B cell (primary cell): ENCODE data around the gene ZNF385A. TPM values are rescaled to one million over a fixed set of nuclear protein-coding genes. Genes with fewer than 3 reads are reported as not detected.

Experiments
- ATAC-seq: fragments of 200-7000 bp; cut with Tn5 transposase; one replicate; pipeline ENCODE4 v1.10.0; 2021; ENCODE audit warnings: low read depth, mild to moderate bottlenecking, moderate number of reproducible peaks, moderate library complexity
- CTCF ChIA-PET: fragments of 350-600 bp; sonication (Branson Sonifier 250); formaldehyde crosslinking; loops from one replicate; lab custom pipeline; 2021; ENCODE audit warnings: antibody characterized with exemption, inconsistent platforms; lab: Charles Lee
- POLR2A ChIA-PET: fragments of 350-600 bp; sonication (Branson Sonifier 250); formaldehyde crosslinking; loops from one replicate; lab custom pipeline; 2021; ENCODE audit warnings: antibody characterized with exemption; lab: Charles Lee
- DNase-seq: peaks from one replicate; pipeline ENCODE4 v3.0.0; 2013
- H2AFZ ChIP-seq: 2 replicates; pipeline ENCODE4 v1.6.1; 2012; ENCODE audit warnings: mild to moderate bottlenecking, low read depth, low read length; ENCODE audit not compliant: insufficient read depth, poor library complexity, severe bottlenecking
- H3K27ac ChIP-seq, 2 donors: 1 replicate in 1 of 2; 2 replicates in 1 of 2; pipeline ENCODE4 v1.5.1; 2012 to 2013; ENCODE audit warnings: low read length in 2 of 2, mild to moderate bottlenecking in 2 of 2, moderate library complexity in 1 of 2
- H3K27me3 ChIP-seq, 4 experiments: fragments of 200-600 bp in 1 of 4; sonication (generic) in 1 of 4; replicated peaks in 1 of 4; 1 replicate in 2 of 4; 2 replicates in 2 of 4; pipeline versions ENCODE4 v1.6.1 to v1.7.0; 2013 to 2016; ENCODE audit warnings: low read length in 3 of 4, mild to moderate bottlenecking in 2 of 4, mixed read lengths in 1 of 4, moderate library complexity in 1 of 4; ENCODE audit not compliant: insufficient read depth in 4 of 4, control insufficient read depth in 3 of 4; ENCODE audit errors: control extremely low read depth in 1 of 4
- H3K36me3 ChIP-seq, 2 experiments: replicated peaks in 1 of 2; 1 replicate in 1 of 2; 2 replicates in 1 of 2; pipeline versions ENCODE4 v1.6.1 to v1.7.1; 2013; ENCODE audit warnings: low read length in 1 of 2; ENCODE audit not compliant: insufficient read depth in 2 of 2, control insufficient read depth in 1 of 2; ENCODE audit errors: control extremely low read depth in 1 of 2, extremely low read depth in 1 of 2
- H3K4me1 ChIP-seq, 2 donors: fragments of 200-600 bp in 1 of 2; sonication (generic) in 1 of 2; 1 replicate in 1 of 2; 2 replicates in 1 of 2; pipeline versions ENCODE4 v1.5.1 to v1.6.1; 2013 to 2017; ENCODE audit warnings: low read length in 2 of 2; ENCODE audit not compliant: control insufficient read depth in 2 of 2, insufficient read depth in 2 of 2
- H3K4me2 ChIP-seq: replicated peaks from 2 replicates; pipeline ENCODE3; 2012; ENCODE audit warnings: mild to moderate bottlenecking, low read depth, low read length; ENCODE audit not compliant: poor library complexity, severe bottlenecking
- H3K4me3 ChIP-seq, 5 experiments: fragments of 200-600 bp in 1 of 5; sonication (generic) in 1 of 5; 1 replicate in 3 of 5; 2 replicates in 2 of 5; pipeline versions ENCODE4 v1.5.1 to v1.7.0; 2011 to 2016; ENCODE audit warnings: low read length in 4 of 5, mild to moderate bottlenecking in 4 of 5, low read depth in 2 of 5, control low read depth in 1 of 5, moderate library complexity in 1 of 5; ENCODE audit not compliant: insufficient read depth in 1 of 5; ENCODE audit errors: control extremely low read depth in 1 of 5, extremely low read depth in 1 of 5
- H3K79me2 ChIP-seq: fragments of 200-600 bp; sonication (generic); one replicate; pipeline ENCODE4 v1.6.0; 2016; ENCODE audit warnings: low read length; ENCODE audit not compliant: control insufficient read depth, insufficient read depth
- H3K9ac ChIP-seq: fragments of 200-600 bp; sonication (generic); 2 replicates; pipeline ENCODE4 v1.6.1; 2017; ENCODE audit warnings: mild to moderate bottlenecking, low read length, moderate library complexity
- H3K9me3 ChIP-seq, 3 donors: one replicate each; pipeline versions ENCODE4 v1.6.1 to v1.7.1; 2013; ENCODE audit warnings: low read length in 2 of 3; ENCODE audit not compliant: control insufficient read depth in 2 of 3, insufficient read depth in 1 of 3; ENCODE audit errors: control extremely low read depth in 1 of 3
- H4K20me1 ChIP-seq: 2 replicates; pipeline ENCODE4 v1.6.0; 2012; ENCODE audit warnings: mild to moderate bottlenecking, low read length; ENCODE audit not compliant: insufficient read depth, control insufficient read depth, poor library complexity, severe bottlenecking
- H3K27ac Mint-ChIP-seq: one replicate; pipeline ENCODE4 v1.8.0; 2021; ENCODE audit warnings: mixed read lengths
- H3K27me3 Mint-ChIP-seq: one replicate; pipeline ENCODE4 v1.8.0; 2021; ENCODE audit warnings: mixed read lengths
- H3K4me1 Mint-ChIP-seq: one replicate; pipeline ENCODE4 v1.8.0; 2021; ENCODE audit warnings: mixed read lengths
- H3K4me3 Mint-ChIP-seq: one replicate; pipeline ENCODE4 v1.8.0; 2021; ENCODE audit warnings: mixed read lengths
- H3K9me3 Mint-ChIP-seq: one replicate; pipeline ENCODE4 v1.8.0; 2022; ENCODE audit warnings: mixed read lengths; ENCODE audit not compliant: insufficient read depth
- CTCF ChIP-seq: fragments of 200-600 bp; IDR thresholded peaks from one replicate; pipeline ENCODE4 v1.8.0; 2022; ENCODE audit warnings: antibody characterized with exemption, mild to moderate bottlenecking
- EZH2 ChIP-seq: IDR thresholded peaks from 2 replicates; pipeline ENCODE4 v1.6.1; 2012; ENCODE audit warnings: borderline replicate concordance, low read depth, mild to moderate bottlenecking, moderate library complexity, low read length; ENCODE audit not compliant: insufficient read depth, poor library complexity, severe bottlenecking
- WGBS: methylation state at CpG from one replicate; pipeline ENCODE4 v1.1.5; 2013; ENCODE audit warnings: missing lambda C conversion rate; ENCODE audit not compliant: insufficient coverage; 5-methylcytosine and 5-hydroxymethylcytosine counted together
- intact Hi-C: fragments of 100-400 bp; cut with micrococcal nuclease; formaldehyde crosslinking; loops from one replicate; pipeline ENCODE4 v1.10.0; 2022
- polyA plus RNA-seq: library from polyadenylated mRNA; depleted of rRNA; stranded (reverse); fragments of >200 nt; gene quantifications from 2 replicates; pipeline ENCODE4 v1.2.3, GENCODE V29; 2012
- total RNA-seq, 2 donors: library from RNA; stranded (reverse); fragments of 120-200 nt in 1 of 2; gene quantifications; 1 replicate in 1 of 2; 2 replicates in 1 of 2; pipeline versions ENCODE4 v1.2.3 to v1.2.4, GENCODE V29; 2013 to 2022

Gene ZNF385A
- total and polyA plus RNA-seq, 2 donors (not counting 1 experiment from before 2014, with no cell fraction given) = 4.9 to 5.1 TPM

GRCh38 chr12:54331461-54331860 lies 53.1 kb downstream of the ZNF385A start:
- Mint-ChIP-seq H3K4me1 (peaks cover 34% of the 10 kb centered on the region), H3K27me3 (no peaks in the 10 kb centered on the region), H3K9me3 (no peaks in the 10 kb centered on the region), H3K4me3 (no peak overlapping the region), H3K27ac (no peak overlapping the region)
- H3K4me3 ChIP-seq = no peak overlapping the region
- no peak for TF ChIP-seq CTCF
- no peak for TF ChIP-seq EZH2
- intact Hi-C loops = no loop called here
- ATAC-seq (no peak), DNase-seq (no peak)
- no peak overlapping the region for H2AFZ ChIP-seq
- 100% methylated on average over 3 of the region's 5 CpGs for WGBS
- peaks cover 13% of the 10 kb centered on the region for H4K20me1 ChIP-seq
- ChIA-PET CTCF (no interaction called here), POLR2A (no interaction called here)
- H3K36me3 ChIP-seq = peaks cover 0 to 22% of the 10 kb centered on the region in 2 experiments
- no peak overlapping the region for H3K27ac ChIP-seq
- no peaks in the 10 kb centered on the region for H3K27me3 ChIP-seq
- H3K4me1 ChIP-seq = peaks cover 4 to 5% of the 10 kb centered on the region in 2 donors
- no peak overlapping the region for H3K9ac ChIP-seq
- peaks cover 89% of the 10 kb centered on the region for H3K79me2 ChIP-seq
- no peak overlapping the region for H3K4me2 ChIP-seq
- H3K9me3 ChIP-seq = no peaks in the 10 kb centered on the region

GRCh38 chr12:54330442-54330841 lies 54.1 kb downstream of the ZNF385A start:
- ChIA-PET POLR2A (no interaction called here), CTCF (interaction anchor here (0.9 to 1.6 kb wide), 3 partner anchors 9 to 79 kb away, joined by 3 to 4 read pairs (median 3); no protein-coding TSS in a partner anchor)
- intact Hi-C loops = no loop called here
- Histone ChIP-seq H3K4me1 (peaks cover 8% of the 10 kb centered on the region in 2 donors), H2AFZ (no peak overlapping the region), H3K4me3 (no peak overlapping the region), H3K27me3 (no peaks in the 10 kb centered on the region), H3K79me2 (peaks cover 86% of the 10 kb centered on the region), H3K27ac (no peak overlapping the region), H3K36me3 (peaks cover 0 to 22% of the 10 kb centered on the region in 2 experiments), H3K4me2 (peak overlapping the region; percentile 6), H3K9me3 (no peaks in the 10 kb centered on the region), H4K20me1 (peaks cover 12% of the 10 kb centered on the region), H3K9ac (no peak overlapping the region)
- H3K27ac Mint-ChIP-seq = no peak overlapping the region
- H3K4me3 Mint-ChIP-seq = no peak overlapping the region
- no peak for TF ChIP-seq CTCF
- TF ChIP-seq EZH2 = no peak
- no CpG with 5 or more reads among the region's 3 CpGs for WGBS
- H3K27me3 Mint-ChIP-seq = no peaks in the 10 kb centered on the region
- DNase-seq = no peak
- no peaks in the 10 kb centered on the region for H3K9me3 Mint-ChIP-seq
- H3K4me1 Mint-ChIP-seq = peaks cover 35% of the 10 kb centered on the region
- no peak for ATAC-seq
